ENCODE data around the gene CCDC91. TPM values are rescaled to one million over a fixed set of nuclear protein-coding genes. Genes with fewer than 3 reads are reported as not detected.

CCDC91 gene
- total and polyA plus RNA-seq, 2 experiments from 2014 or later, result 13.9 to 25.5 TPM

DNA sequence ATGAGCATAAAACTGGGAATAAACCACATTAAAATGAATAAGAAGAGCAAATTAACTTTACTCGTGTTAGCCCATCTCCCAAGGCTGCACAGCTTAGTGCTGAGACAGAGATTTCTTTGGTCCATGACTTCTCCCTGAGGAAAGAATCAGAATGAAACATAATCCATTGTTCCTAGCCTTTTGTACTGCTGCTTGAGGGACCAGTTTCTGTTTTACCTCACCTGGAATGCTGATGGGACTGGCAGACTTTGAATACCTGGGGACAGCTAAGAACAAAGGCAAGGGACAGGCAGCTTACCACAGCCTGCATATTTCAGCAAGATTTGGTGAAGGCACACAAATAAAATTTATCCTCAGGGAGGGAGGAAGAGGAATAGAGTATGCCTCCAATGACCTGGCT is 401.6 kb downstream of the CCDC91 start:
- Histone ChIP-seq H3K36me3 (no peaks in the 10 kb centered on the region), H3K4me1 (ENCODE audit: low read depth) (no peaks in the 10 kb centered on the region), H3K4me3 (no peak overlapping the region), H3K27ac (no peak overlapping the region), H3K9me3 (ENCODE audit: low read depth) (no peaks in the 10 kb centered on the region), H3K27me3 (no peaks in the 10 kb centered on the region)
- DNase-seq (ENCODE audit: low read depth in 1 of 2, low spot score in 1 of 2), result no peak
- no peak for TF ChIP-seq CTCF (IDR thresholded peaks at IDR 0.05; ENCODE audit: low read depth, low read length)

Other genes starting within 250 kb of the CCDC91 start
- gene PTHLH, start 217.7 kb upstream of the CCDC91 start, total RNA-seq, result not detected in 2 replicates
- 0.20 TPM in 1 of 2 replicates, not detected in the other for gene PTHLH, start 217.7 kb upstream of the CCDC91 start, polyA plus RNA-seq